Natural killer cell (primary cell): Measurements from ENCODE around the gene HBB. TPM values are rescaled to one million over a fixed set of nuclear protein-coding genes. Genes with fewer than 3 reads are reported as not detected.

Experiments
- ATAC-seq, 3 donors: fragments of 150-1000 bp in 2 of 3; fragments of 200-7000 bp in 1 of 3; cut with Tn5 transposase; 1 replicate in 1 of 3; 2 replicates in 2 of 3; pipeline ENCODE4 v1.10.0; 2021; ENCODE audit warnings: mild to moderate bottlenecking in 2 of 3, moderate library complexity in 2 of 3
- DNase-seq, 2 donors: peaks; one replicate each; pipeline versions ENCODE4 v3.0.0 to v3.0.0-alpha.2; 2013 to 2021; ENCODE audit warnings: mixed read lengths in 1 of 2
- H3K27ac ChIP-seq: one replicate; pipeline ENCODE4 v1.5.1; 2013; ENCODE audit warnings: mild to moderate bottlenecking, low read length
- H3K27me3 ChIP-seq: one replicate; pipeline ENCODE4 v1.6.1; 2013; ENCODE audit warnings: low read length; ENCODE audit not compliant: control insufficient read depth, insufficient read depth
- H3K36me3 ChIP-seq: one replicate; pipeline ENCODE4 v1.6.1; 2013; ENCODE audit warnings: low read length; ENCODE audit not compliant: control insufficient read depth, insufficient read depth
- H3K4me1 ChIP-seq: one replicate; pipeline ENCODE4 v1.6.1; 2013; ENCODE audit warnings: low read length; ENCODE audit not compliant: control insufficient read depth, insufficient read depth
- H3K4me3 ChIP-seq: one replicate; pipeline ENCODE4 v1.5.1; 2013; ENCODE audit warnings: low read length
- H3K9me3 ChIP-seq: one replicate; pipeline ENCODE4 v1.6.1; 2013; ENCODE audit warnings: low read length; ENCODE audit not compliant: control insufficient read depth, insufficient read depth
- H3K27ac Mint-ChIP-seq, 2 donors: one replicate each; pipeline ENCODE4 v1.8.0; 2022; ENCODE audit warnings: mild to moderate bottlenecking in 2 of 2, mixed read lengths in 2 of 2, moderate library complexity in 1 of 2
- H3K27me3 Mint-ChIP-seq, 2 donors: one replicate each; pipeline ENCODE4 v1.8.0; 2022; ENCODE audit warnings: low read depth in 2 of 2, mixed read lengths in 2 of 2
- H3K36me3 Mint-ChIP-seq: one replicate; pipeline ENCODE4 v1.8.0; 2022; ENCODE audit warnings: mixed read lengths
- H3K4me1 Mint-ChIP-seq, 2 donors: one replicate each; pipeline ENCODE4 v1.8.0; 2022; ENCODE audit warnings: mixed read lengths in 2 of 2
- H3K4me3 Mint-ChIP-seq: one replicate; pipeline ENCODE4 v1.8.0; 2022; ENCODE audit warnings: mild to moderate bottlenecking, moderate library complexity, mixed read lengths
- H3K9me3 Mint-ChIP-seq, 2 donors: one replicate each; pipeline ENCODE4 v1.8.0; 2022; ENCODE audit warnings: mixed read lengths in 2 of 2
- CTCF ChIP-seq: fragments of 200-600 bp; IDR thresholded peaks from one replicate; pipeline ENCODE4 v1.8.0; 2022; ENCODE audit warnings: antibody characterized with exemption
- WGBS: methylation state at CpG from one replicate; pipeline ENCODE4 v1.1.7; 2013; ENCODE audit warnings: missing lambda C conversion rate; ENCODE audit not compliant: insufficient coverage; 5-methylcytosine and 5-hydroxymethylcytosine counted together
- intact Hi-C: fragments of 100-400 bp; cut with micrococcal nuclease; formaldehyde crosslinking; loops from one replicate; pipeline ENCODE4 v1.14.2; 2022
- total RNA-seq, 4 donors: library from RNA; stranded (reverse); fragments of 120-200 nt in 1 of 4; gene quantifications; one replicate each; pipeline versions ENCODE4 v1.2.3 to v1.2.4, GENCODE V29; 2013 to 2022

The HBB gene
- total RNA-seq, 3 donors from 2014 or later (not counting 1 experiment from before 2014, with no cell fraction given): 2.6 to 10.6 TPM; not detected in 1

- H3K27me3 ChIP-seq: no peaks in the 10 kb centered on the region
- intact Hi-C loops: no loop called here
- Mint-ChIP-seq H3K27ac (no peak overlapping the region), H3K9me3 (peaks cover 0 to 2% of the 10 kb centered on the region in 2 donors), H3K4me1 (no peaks in the 10 kb centered on the region), H3K36me3 (no peaks in the 10 kb centered on the region), H3K4me3 (no peak overlapping the region), H3K27me3 (peaks cover 0 to 2% of the 10 kb centered on the region in 2 donors)
- no peaks in the 10 kb centered on the region for H3K9me3 ChIP-seq
- TF ChIP-seq CTCF: no peak
- no peaks in the 10 kb centered on the region for H3K36me3 ChIP-seq
- no peak for DNase-seq
- no peak for ATAC-seq
- H3K4me3 ChIP-seq: no peak overlapping the region
- no peak overlapping the region for H3K27ac ChIP-seq
- 100% methylated on average over 1 of the region's 1 CpG for WGBS
- H3K4me1 ChIP-seq: no peaks in the 10 kb centered on the region
Observed at GRCh38 chr11:5230266-5230665, 3.4 kb upstream of the HBB start.

DNA sequence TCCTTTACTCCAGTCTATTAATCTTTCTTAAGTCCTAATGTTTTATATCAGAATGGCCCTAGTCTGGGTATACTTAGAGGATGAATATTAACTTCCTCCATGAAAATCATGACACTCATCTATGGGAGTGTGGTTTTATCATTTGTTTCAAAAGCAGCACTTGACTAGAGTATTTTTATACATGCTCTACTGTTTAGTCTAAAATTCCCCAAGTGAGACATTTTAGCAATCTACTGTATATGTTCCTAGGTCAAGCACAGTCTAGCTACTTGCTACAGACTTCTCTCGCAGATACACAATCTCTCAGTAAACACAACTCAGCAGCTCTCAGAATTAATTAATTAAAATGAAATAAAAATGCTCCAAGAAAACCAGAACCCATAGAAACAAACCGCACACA lies 2.9 kb upstream of the HBB start:
- Histone ChIP-seq H3K27me3 (no peaks in the 10 kb centered on the region), H3K36me3 (no peaks in the 10 kb centered on the region), H3K4me1 (no peaks in the 10 kb centered on the region), H3K27ac (no peak overlapping the region), H3K4me3 (no peak overlapping the region), H3K9me3 (no peaks in the 10 kb centered on the region)
- DNase-seq: no peak
- H3K36me3 Mint-ChIP-seq: no peaks in the 10 kb centered on the region
- H3K9me3 Mint-ChIP-seq: no peaks in the 10 kb centered on the region
- H3K4me1 Mint-ChIP-seq: no peaks in the 10 kb centered on the region
- WGBS: 100% methylated on average over 1 of the region's 2 CpGs
- H3K4me3 Mint-ChIP-seq: no peak overlapping the region
- intact Hi-C loops: no loop called here
- no peak for ATAC-seq
- H3K27ac Mint-ChIP-seq: no peak overlapping the region
- no peak for TF ChIP-seq CTCF
- no peaks in the 10 kb centered on the region for H3K27me3 Mint-ChIP-seq

DNA sequence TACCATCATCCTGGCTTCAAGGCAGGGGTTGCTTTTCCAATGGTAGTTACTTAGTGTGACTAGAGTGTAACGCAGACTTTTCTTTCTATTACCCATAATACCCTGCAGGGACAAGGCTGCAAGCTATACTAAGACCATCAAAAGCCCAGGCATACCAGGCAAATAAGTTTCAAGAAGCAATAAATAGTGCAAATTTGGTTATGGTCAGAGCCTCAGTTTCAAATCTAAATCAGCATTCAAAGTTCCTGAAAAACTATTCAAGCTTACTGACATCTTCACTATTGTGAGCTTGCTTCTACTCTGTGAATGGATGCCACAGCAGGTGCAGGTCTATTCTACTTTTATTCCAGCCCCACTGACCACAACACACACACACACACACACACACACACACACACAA lies 2.5 kb upstream of the HBB start:
- intact Hi-C loops: no loop called here
- Histone ChIP-seq H3K4me3 (no peak overlapping the region), H3K27me3 (no peaks in the 10 kb centered on the region), H3K9me3 (no peaks in the 10 kb centered on the region), H3K4me1 (no peaks in the 10 kb centered on the region), H3K27ac (no peak overlapping the region), H3K36me3 (no peaks in the 10 kb centered on the region)
- ATAC-seq: no peak
- Mint-ChIP-seq H3K36me3 (no peaks in the 10 kb centered on the region), H3K4me1 (no peaks in the 10 kb centered on the region), H3K4me3 (no peak overlapping the region), H3K27me3 (no peaks in the 10 kb centered on the region), H3K27ac (no peak overlapping the region), H3K9me3 (no peaks in the 10 kb centered on the region)
- no peak for DNase-seq
- WGBS: 86% methylated on average over 1 of the region's 1 CpG
- TF ChIP-seq CTCF: no peak

- Histone ChIP-seq H3K27me3 (no peaks in the 10 kb centered on the region), H3K4me3 (no peak overlapping the region), H3K9me3 (no peaks in the 10 kb centered on the region), H3K27ac (no peak overlapping the region), H3K36me3 (no peaks in the 10 kb centered on the region), H3K4me1 (no peaks in the 10 kb centered on the region)
- intact Hi-C loops: no loop called here
- no peaks in the 10 kb centered on the region for H3K27me3 Mint-ChIP-seq
- H3K9me3 Mint-ChIP-seq: no peaks in the 10 kb centered on the region
- no peaks in the 10 kb centered on the region for H3K4me1 Mint-ChIP-seq
- no peak overlapping the region for H3K27ac Mint-ChIP-seq
- TF ChIP-seq CTCF: no peak
- ATAC-seq (no peak), DNase-seq (no peak)
- H3K4me3 Mint-ChIP-seq: no peak overlapping the region
- 75% methylated on average over 2 of the region's 5 CpGs for WGBS
- no peaks in the 10 kb centered on the region for H3K36me3 Mint-ChIP-seq
Observed at GRCh38 chr11:5228124-5228523, 1.3 kb upstream of the HBB start.
